ENCODE measurements around the gene WDR5. TPM values are rescaled to one million over a fixed set of nuclear protein-coding genes. Genes with fewer than 3 reads are reported as not detected.

The WDR5 gene
- total and polyA plus RNA-seq, 9 of the 15 experiments (the other 6 are each of a cell fraction or from before 2014, with no cell fraction given), result 3.0 to 56.8 (median 38.6) TPM

GRCh38 chr9:134188386-134189144, 52.7 kb downstream of the WDR5 start:
- no peak for DNase-seq (ENCODE audit: extremely low read depth in 1 of 4, low spot score in 3 of 4)
- WGBS (ENCODE audit: insufficient coverage, low coverage, missing lambda C conversion rate), result 20% methylated on average over 21 of the region's 23 CpGs
- Histone ChIP-seq H3K4me3 (no peak overlapping the region), H3K36me3 (ENCODE audit: control insufficient read depth, insufficient read depth, low read length) (no peaks in the 10 kb centered on the region), H3K9me1 (ENCODE audit: control insufficient read depth, insufficient read depth, low read length) (no peaks in the 10 kb centered on the region), H4K20me1 (replicated peaks; ENCODE audit: control insufficient read depth, insufficient read depth, low read length) (peaks cover 5% of the 10 kb centered on the region; the same call in 1 of the 2 replicates), H3K79me2 (ENCODE audit: control insufficient read depth, insufficient read depth, low read length) (no peaks in the 10 kb centered on the region), H3K27ac (ENCODE audit: extremely low read depth, low read depth, low read length) (no peak overlapping the region), H3K27me3 (ENCODE audit: control insufficient read depth in 2 of 2, insufficient read depth in 2 of 2, low read length in 2 of 2) (peaks cover 5 to 48% of the 10 kb centered on the region in 2 experiments; a peak in 4 of 5 replicates), H3K9me3 (replicated peaks; ENCODE audit: control insufficient read depth, insufficient read depth, low read depth, low read length) (no peaks in the 10 kb centered on the region), H3K4me2 (ENCODE audit: insufficient read depth, low read length) (no peak overlapping the region), H3K9ac (ENCODE audit: insufficient read depth in 1 of 2, low read depth in 2 of 2, low read length in 2 of 2) (no peak overlapping the region; a peak in 2 of 4 replicates), H3K4me1 (replicated peaks in 1 of 2; ENCODE audit: control insufficient read depth in 2 of 2, insufficient read depth in 2 of 2, low read length in 2 of 2) (peaks cover 4 to 29% of the 10 kb centered on the region in 2 experiments; a peak in 3 of 5 replicates), H2AFZ (ENCODE audit: low read depth, low read length) (no peak overlapping the region)
- POLR2A ChIA-PET, result no interaction called here
- in situ Hi-C loops (cut with MboI), result no loop called here
- CTCF ChIA-PET (ENCODE audit: low intra/inter-chr PET ratio), result no interaction called here
- no peak for FAIRE-seq
- no TSS peak for BruUV-seq (replicated peaks)
- TF ChIP-seq NR4A1 (CRISPR knock-in tag; IDR thresholded peaks at IDR 0.05) (no peak), NR4A1 (tag; IDR thresholded peaks at IDR 0.05) (no peak), MAX (CRISPR knock-in tag; IDR thresholded peaks at IDR 0.05) (peak; percentile 20; the same call in 1 of the 2 replicates), RBM39 (optimal IDR thresholded peaks at IDR 0.05; ENCODE audit: low read depth, low read length) (no peak), BCOR (IDR thresholded peaks at IDR 0.05) (no peak), ZNF518B (CRISPR knock-in tag; IDR thresholded peaks at IDR 0.05) (no peak), NONO (IDR thresholded peaks at IDR 0.05; ENCODE audit: low read depth in 2 of 2, low read length in 1 of 2) (no peak), CHCHD3 (CRISPR knock-in tag; IDR thresholded peaks at IDR 0.05) (no peak), POLR2B (IDR thresholded peaks at IDR 0.05; ENCODE audit: low read depth, partially characterized antibody) (no peak)
- TF ChIP-seq, protein P1, sequence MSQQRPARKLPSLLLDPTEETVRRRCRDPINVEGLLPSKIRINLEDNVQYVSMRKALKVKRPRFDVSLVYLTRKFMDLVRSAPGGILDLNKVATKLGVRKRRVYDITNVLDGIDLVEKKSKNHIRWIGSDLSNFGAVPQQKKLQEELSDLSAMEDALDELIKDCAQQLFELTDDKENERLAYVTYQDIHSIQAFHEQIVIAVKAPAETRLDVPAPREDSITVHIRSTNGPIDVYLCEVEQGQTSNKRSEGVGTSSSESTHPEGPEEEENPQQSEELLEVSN (IDR thresholded peaks at IDR 0.05; ENCODE audit: borderline replicate concordance in 1 of 2, extremely low read depth in 1 of 2, insufficient read depth in 1 of 2, insufficient read length in 1 of 2, low read depth in 1 of 2, low read length in 1 of 2, poor library complexity in 1 of 2, severe bottlenecking in 1 of 2), result peak in 1 of 2 experiments; percentile 40
- intact Hi-C loops (cut with micrococcal nuclease), result no loop called here
- no peak for ATAC-seq

Data from K562 (cell line).